Spleen (tissue), 7 donors: ENCODE results near the gene IQSEC1.

Experiments used
- CTCF ChIP-seq, 11 experiments: fragments of 200-600 bp in 7 of 11; fragments of 450-650 bp in 4 of 11; sonication (generic) in 4 of 11; IDR thresholded peaks in 8 of 11; conservative IDR thresholded peaks in 3 of 11; 1 replicate in 7 of 11; 2 replicates in 4 of 11; pipeline versions ENCODE4 v1.4.0 to v1.8.0; 2016 to 2021; ENCODE audit warnings: antibody characterized with exemption in 11 of 11, inconsistent platforms in 4 of 11, mild to moderate bottlenecking in 1 of 11
- POLR2A ChIP-seq, 3 donors: fragments of 450-650 bp; IDR thresholded peaks; one replicate each; pipeline ENCODE4 v1.5.1; 2017; ENCODE audit warnings: antibody characterized with exemption in 3 of 3, mild to moderate bottlenecking in 1 of 3
- POLR2AphosphoS5 ChIP-seq, 3 donors: sonication (generic); formaldehyde crosslinking; IDR thresholded peaks; one replicate each; pipeline ENCODE4 v1.5.1; 2017; ENCODE audit warnings: antibody characterized with exemption in 3 of 3
- donor health status: DM: no; HTN: no; CAD: no; lungs with moderate emphysema.
- donor health status: DM: no; HTN: no; CAD: no.
- donor health status: DM: no; HTN: no; CAD: no.

- TF ChIP-seq POLR2A (IDR thresholded peaks at IDR 0.05) = no peak
- TF ChIP-seq CTCF (IDR thresholded peaks at IDR 0.05 in 8 of 11, conservative IDR thresholded peaks at IDR 0.05 in 3 of 11) = no peak
- peak in 2 of 3 donors; percentile 20 to 57 for TF ChIP-seq POLR2AphosphoS5 (IDR thresholded peaks at IDR 0.05)
These were observed 67.9 kb downstream of the IQSEC1 start for GRCh38 chr3:13005301-13005700.
